Osteoblast (primary cell): ENCODE measurements around the gene KRT81. TPM values are rescaled to one million over a fixed set of nuclear protein-coding genes. Genes with fewer than 3 reads are reported as not detected.

Source experiments
- DNase-seq: peaks from one replicate; pipeline ENCODE4 v3.0.0; 2011; ENCODE audit warnings: low spot score, mixed read lengths; ENCODE audit not compliant: insufficient read length; ENCODE audit errors: missing footprints
- H2AFZ ChIP-seq: 2 replicates; pipeline ENCODE4 v1.6.0; 2011; ENCODE audit warnings: mild to moderate bottlenecking, low read length
- H3K27ac ChIP-seq: 2 replicates; pipeline ENCODE4 v1.5.1; 2011; ENCODE audit warnings: mild to moderate bottlenecking, low read depth, low read length, moderate library complexity
- H3K27me3 ChIP-seq: 2 replicates; pipeline ENCODE4 v1.6.0; 2012; ENCODE audit warnings: mild to moderate bottlenecking, control low read depth, inconsistent platforms, low read length, moderate library complexity; ENCODE audit not compliant: insufficient read depth
- H3K36me3 ChIP-seq: 2 replicates; pipeline ENCODE4 v1.5.1; 2011; ENCODE audit warnings: mild to moderate bottlenecking, low read length, control low read depth, moderate library complexity; ENCODE audit not compliant: insufficient read depth
- H3K4me1 ChIP-seq: 2 replicates; pipeline ENCODE4 v1.5.1; 2011; ENCODE audit warnings: mild to moderate bottlenecking, low read length, control low read depth, moderate library complexity; ENCODE audit not compliant: insufficient read depth
- H3K4me2 ChIP-seq: 2 replicates; pipeline ENCODE4 v1.6.0; 2011; ENCODE audit warnings: mild to moderate bottlenecking, low read length; ENCODE audit not compliant: insufficient read depth
- H3K4me3 ChIP-seq: fragments of 200-600 bp; sonication (generic); 3 replicates; pipeline ENCODE4 v1.5.1; 2012; ENCODE audit warnings: mild to moderate bottlenecking, low read length, inconsistent platforms; ENCODE audit not compliant: insufficient read depth
- H3K79me2 ChIP-seq: 2 replicates; pipeline ENCODE4 v1.6.0; 2012; ENCODE audit warnings: mild to moderate bottlenecking, low read length, control low read depth, inconsistent platforms; ENCODE audit not compliant: insufficient read depth
- H3K9me3 ChIP-seq: 2 replicates; pipeline ENCODE4 v1.5.1; 2011; ENCODE audit warnings: low read depth, low read length, control low read depth
- H4K20me1 ChIP-seq: 2 replicates; pipeline ENCODE4 v1.6.0; 2012; ENCODE audit warnings: mild to moderate bottlenecking, low read length, control low read depth; ENCODE audit not compliant: insufficient read depth
- total RNA-seq: library from RNA; depleted of rRNA; stranded (reverse); fragments of >200 nt; gene quantifications from 2 replicates; pipeline ENCODE4 v1.2.3, GENCODE V29; 2012
- TF ChIP-seq, protein P1 (sequence below): IDR thresholded peaks from 2 replicates; pipeline ENCODE4 v1.5.1; 2011; ENCODE audit warnings: mild to moderate bottlenecking, low read depth, low read length, moderate library complexity; ENCODE audit errors: extremely low read depth

Gene KRT81
- total RNA-seq, 1 donor: not detected

GRCh38 chr12:52246720-52247621, 44.4 kb downstream of the KRT81 start:
- Histone ChIP-seq H3K4me2 (no peak overlapping the region), H4K20me1 (no peaks in the 10 kb centered on the region), H3K4me3 (no peak overlapping the region), H3K79me2 (no peaks in the 10 kb centered on the region), H2AFZ (no peak overlapping the region), H3K27ac (peak overlapping the region; percentile 15), H3K4me1 (peaks cover 44% of the 10 kb centered on the region), H3K27me3 (no peaks in the 10 kb centered on the region), H3K36me3 (no peaks in the 10 kb centered on the region), H3K9me3 (no peaks in the 10 kb centered on the region)
- TF ChIP-seq, protein P1, sequence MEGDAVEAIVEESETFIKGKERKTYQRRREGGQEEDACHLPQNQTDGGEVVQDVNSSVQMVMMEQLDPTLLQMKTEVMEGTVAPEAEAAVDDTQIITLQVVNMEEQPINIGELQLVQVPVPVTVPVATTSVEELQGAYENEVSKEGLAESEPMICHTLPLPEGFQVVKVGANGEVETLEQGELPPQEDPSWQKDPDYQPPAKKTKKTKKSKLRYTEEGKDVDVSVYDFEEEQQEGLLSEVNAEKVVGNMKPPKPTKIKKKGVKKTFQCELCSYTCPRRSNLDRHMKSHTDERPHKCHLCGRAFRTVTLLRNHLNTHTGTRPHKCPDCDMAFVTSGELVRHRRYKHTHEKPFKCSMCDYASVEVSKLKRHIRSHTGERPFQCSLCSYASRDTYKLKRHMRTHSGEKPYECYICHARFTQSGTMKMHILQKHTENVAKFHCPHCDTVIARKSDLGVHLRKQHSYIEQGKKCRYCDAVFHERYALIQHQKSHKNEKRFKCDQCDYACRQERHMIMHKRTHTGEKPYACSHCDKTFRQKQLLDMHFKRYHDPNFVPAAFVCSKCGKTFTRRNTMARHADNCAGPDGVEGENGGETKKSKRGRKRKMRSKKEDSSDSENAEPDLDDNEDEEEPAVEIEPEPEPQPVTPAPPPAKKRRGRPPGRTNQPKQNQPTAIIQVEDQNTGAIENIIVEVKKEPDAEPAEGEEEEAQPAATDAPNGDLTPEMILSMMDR: no peak
- DNase-seq: peak; percentile 88

GRCh38 chr12:52245962-52246569, 45.3 kb downstream of the KRT81 start:
- no peak overlapping the region for H3K27ac ChIP-seq
- H4K20me1 ChIP-seq: no peaks in the 10 kb centered on the region
- no peaks in the 10 kb centered on the region for H3K36me3 ChIP-seq
- DNase-seq: peak; percentile 73
- no peak overlapping the region for H3K4me3 ChIP-seq
- peaks cover 44% of the 10 kb centered on the region for H3K4me1 ChIP-seq
- H2AFZ ChIP-seq: no peak overlapping the region
- no peak overlapping the region for H3K4me2 ChIP-seq
- H3K9me3 ChIP-seq: no peaks in the 10 kb centered on the region
- no peaks in the 10 kb centered on the region for H3K27me3 ChIP-seq
- TF ChIP-seq, protein P1: no peak
- H3K79me2 ChIP-seq: no peaks in the 10 kb centered on the region

GRCh38 chr12:52245259-52245961, 45.9 kb downstream of the KRT81 start:
- peak; percentile 68 for DNase-seq
- H3K4me1 ChIP-seq: peaks cover 44% of the 10 kb centered on the region
- H2AFZ ChIP-seq: no peak overlapping the region
- no peak overlapping the region for H3K4me3 ChIP-seq
- no peaks in the 10 kb centered on the region for H3K36me3 ChIP-seq
- H3K27me3 ChIP-seq: no peaks in the 10 kb centered on the region
- no peaks in the 10 kb centered on the region for H3K79me2 ChIP-seq
- H4K20me1 ChIP-seq: no peaks in the 10 kb centered on the region
- no peaks in the 10 kb centered on the region for H3K9me3 ChIP-seq
- H3K27ac ChIP-seq: no peak overlapping the region
- H3K4me2 ChIP-seq: no peak overlapping the region
- TF ChIP-seq, protein P1: no peak

DNA sequence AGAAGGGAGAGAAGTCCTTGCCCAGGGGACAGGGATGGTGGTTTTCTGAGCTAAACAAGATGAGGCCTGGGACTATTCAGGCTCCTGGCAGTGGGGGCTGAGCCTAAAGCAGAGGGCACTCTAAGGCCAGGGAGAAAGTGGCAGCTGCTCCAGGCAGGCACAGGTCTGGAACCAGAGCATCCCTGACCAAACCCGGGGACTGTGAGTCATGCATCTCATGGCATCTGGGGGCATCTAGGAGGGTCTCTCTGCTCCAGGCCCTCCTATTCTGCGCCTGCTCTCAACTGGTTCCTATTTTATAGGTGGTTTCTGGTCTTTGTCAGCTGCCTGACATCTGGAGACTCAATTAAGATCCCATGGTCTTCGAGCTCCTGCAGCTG, 46.7 kb downstream of the KRT81 start:
- Histone ChIP-seq H3K79me2 (no peaks in the 10 kb centered on the region), H3K36me3 (no peaks in the 10 kb centered on the region), H2AFZ (peak overlapping the region; percentile 78), H3K27me3 (no peaks in the 10 kb centered on the region), H3K4me2 (peak overlapping the region; percentile 41), H3K4me3 (no peak overlapping the region), H3K4me1 (peaks cover 42% of the 10 kb centered on the region), H3K9me3 (no peaks in the 10 kb centered on the region), H3K27ac (peak overlapping the region; percentile 70), H4K20me1 (no peaks in the 10 kb centered on the region)
- TF ChIP-seq, protein P1: no peak
- DNase-seq: peak; percentile 91
